IMR-90 (cell line): ENCODE results near the gene CACNB3. TPM values are rescaled to one million over a fixed set of nuclear protein-coding genes. Genes with fewer than 3 reads are reported as not detected.

Experiments
- ATAC-seq: fragments of 200-7000 bp; cut with Tn5 transposase; 2 replicates; pipeline ENCODE4 v1.9.1; 2020; ENCODE audit warnings: low read depth, mild to moderate bottlenecking, moderate library complexity
- BruUV-seq: library from RNA; stranded (reverse); fragments of 400-500 nt; replicated peaks from 2 replicates; lab custom pipeline; 2021; lab: Mats Ljungman, UMichigan
- CTCF ChIA-PET: fragments of 300-600 bp; formaldehyde crosslinking; extraction: SDS; loops from one replicate; lab custom pipeline; 2021; ENCODE audit warnings: antibody characterized with exemption; lab: Yijun Ruan, JAX
- POLR2A ChIA-PET: fragments of 300-600 bp; sonication (Branson Sonifier 250); formaldehyde crosslinking; loops from one replicate; lab custom pipeline; 2022; ENCODE audit warnings: antibody characterized with exemption; ENCODE audit not compliant: unreplicated experiment; lab: Charles Lee
- DNase-seq: peaks from one replicate; pipeline ENCODE4 v3.0.0; 2013
- H2AFZ ChIP-seq: replicated peaks from 2 replicates; pipeline ENCODE3; 2013; ENCODE audit warnings: low read length, mild to moderate bottlenecking; ENCODE audit not compliant: poor library complexity
- H2AK5ac ChIP-seq: 2 replicates; pipeline ENCODE4 v1.6.1; 2013; ENCODE audit warnings: low read depth, low read length, inconsistent platforms
- H2AK9ac ChIP-seq: replicated peaks from 2 replicates; pipeline ENCODE3; 2013; ENCODE audit warnings: mild to moderate bottlenecking, low read depth, low read length, moderate library complexity; ENCODE audit not compliant: poor library complexity
- H2BK120ac ChIP-seq: 2 replicates; pipeline ENCODE4 v1.6.1; 2013; ENCODE audit warnings: low read depth, low read length, inconsistent platforms
- H2BK15ac ChIP-seq: 3 replicates; pipeline ENCODE4 v1.6.1; 2013; ENCODE audit warnings: low read depth, low read length, inconsistent platforms
- H2BK20ac ChIP-seq: 2 replicates; pipeline ENCODE4 v1.6.1; 2013; ENCODE audit warnings: low read depth, mild to moderate bottlenecking, inconsistent platforms, low read length, moderate library complexity
- H2BK5ac ChIP-seq: 2 replicates; pipeline ENCODE4 v1.6.1; 2013; ENCODE audit warnings: mild to moderate bottlenecking, low read depth, low read length, inconsistent platforms; ENCODE audit not compliant: poor library complexity, severe bottlenecking
- H3K14ac ChIP-seq: replicated peaks from 2 replicates; pipeline ENCODE4 v1.6.1; 2013; ENCODE audit warnings: low read depth, low read length, inconsistent platforms
- H3K18ac ChIP-seq: 2 replicates; pipeline ENCODE4 v1.6.1; 2013; ENCODE audit warnings: low read depth, low read length, control low read depth
- H3K23ac ChIP-seq: 2 replicates; pipeline ENCODE4 v1.6.1; 2013; ENCODE audit warnings: low read depth, low read length, inconsistent platforms
- H3K27ac ChIP-seq: 2 replicates; pipeline ENCODE4 v1.5.1; 2013; ENCODE audit warnings: mild to moderate bottlenecking, control low read depth, low read length; ENCODE audit not compliant: insufficient read depth
- H3K27me3 ChIP-seq: 2 replicates; pipeline ENCODE4 v1.6.1; 2013; ENCODE audit warnings: low read length; ENCODE audit not compliant: control insufficient read depth, insufficient read depth
- H3K36me3 ChIP-seq: 2 replicates; pipeline ENCODE4 v1.6.1; 2013; ENCODE audit warnings: low read length, mixed read lengths; ENCODE audit not compliant: control insufficient read depth, insufficient read depth
- H3K4ac ChIP-seq: 2 replicates; pipeline ENCODE4 v1.6.1; 2013; ENCODE audit warnings: low read depth, low read length, inconsistent platforms
- H3K4me1 ChIP-seq: 2 replicates; pipeline ENCODE4 v1.6.1; 2013; ENCODE audit warnings: low read length, mixed read lengths; ENCODE audit not compliant: control insufficient read depth, insufficient read depth
- H3K4me2 ChIP-seq: 2 replicates; pipeline ENCODE4 v1.6.1; 2013; ENCODE audit warnings: low read depth, mild to moderate bottlenecking, control low read depth, low read length, moderate library complexity
- H3K4me3 ChIP-seq: 2 replicates; pipeline ENCODE4 v1.5.1; 2013; ENCODE audit warnings: low read depth, mild to moderate bottlenecking, control low read depth, low read length, moderate library complexity; ENCODE audit not compliant: insufficient read depth
- H3K56ac ChIP-seq: 2 replicates; pipeline ENCODE4 v1.6.1; 2013; ENCODE audit warnings: low read length, inconsistent platforms; ENCODE audit not compliant: insufficient read depth; ENCODE audit errors: extremely low read depth
- H3K79me1 ChIP-seq, 2 experiments: 2 replicates each; pipeline ENCODE4 v1.6.1; 2013; ENCODE audit warnings: low read length in 2 of 2, inconsistent platforms in 1 of 2, low read depth in 1 of 2
- H3K9ac ChIP-seq: 2 replicates; pipeline ENCODE4 v1.6.1; 2013; ENCODE audit warnings: low read depth, low read length, control low read depth
- H3K9me1 ChIP-seq: 2 replicates; pipeline ENCODE4 v1.6.1; 2013; ENCODE audit warnings: low read length, inconsistent platforms; ENCODE audit not compliant: insufficient read depth
- H3K9me3 ChIP-seq: 2 replicates; pipeline ENCODE4 v1.6.1; 2013; ENCODE audit warnings: low read length; ENCODE audit not compliant: control insufficient read depth, insufficient read depth
- H4K20me1 ChIP-seq: 2 replicates; pipeline ENCODE4 v1.6.1; 2013; ENCODE audit warnings: low read length, inconsistent platforms; ENCODE audit not compliant: insufficient read depth
- H4K5ac ChIP-seq: 2 replicates; pipeline ENCODE4 v1.6.1; 2013; ENCODE audit warnings: mild to moderate bottlenecking, low read depth, low read length, control low read depth
- H4K8ac ChIP-seq, 2 experiments: 2 replicates each; pipeline ENCODE4 v1.6.1; 2013; ENCODE audit warnings: low read depth in 2 of 2, low read length in 2 of 2, control low read depth in 1 of 2, inconsistent platforms in 1 of 2
- H4K91ac ChIP-seq: 2 replicates; pipeline ENCODE4 v1.6.1; 2013; ENCODE audit warnings: low read depth, low read length, inconsistent platforms; ENCODE audit not compliant: insufficient read depth
- BHLHE40 ChIP-seq: fragments of 150-350 bp; IDR thresholded peaks from 2 replicates; pipeline ENCODE4 v1.6.1; 2016; ENCODE audit warnings: mild to moderate bottlenecking, low read depth, low read length
- CEBPB ChIP-seq: IDR thresholded peaks from 2 replicates; pipeline ENCODE4 v1.6.1; 2012; ENCODE audit warnings: low read depth, low read length, improper control_type of control experiment
- CHD1 ChIP-seq: IDR thresholded peaks from 2 replicates; pipeline ENCODE4 v1.6.1; 2012; ENCODE audit warnings: low read depth, low read length, improper control_type of control experiment
- CTCF ChIP-seq: conservative IDR thresholded peaks from 2 replicates; pipeline ENCODE4 v1.5.1; 2012; ENCODE audit warnings: mild to moderate bottlenecking, low read depth, low read length, improper control_type of control experiment
- ELK1 ChIP-seq: fragments of 150-350 bp; IDR thresholded peaks from 2 replicates; pipeline ENCODE4 v1.6.1; 2016; ENCODE audit warnings: low read depth, mild to moderate bottlenecking, low read length, moderate library complexity, borderline replicate concordance
- FOS ChIP-seq: fragments of 150-350 bp; IDR thresholded peaks from 2 replicates; pipeline ENCODE4 v1.6.1; 2016; ENCODE audit warnings: low read depth, low read length
- MAFK ChIP-seq: IDR thresholded peaks from 2 replicates; pipeline ENCODE4 v1.6.1; 2012; ENCODE audit warnings: low read depth, low read length, improper control_type of control experiment
- MAZ ChIP-seq: IDR thresholded peaks from 2 replicates; pipeline ENCODE4 v1.6.1; 2012; ENCODE audit warnings: low read depth, mild to moderate bottlenecking, low read length, improper control_type of control experiment, moderate library complexity, borderline replicate concordance
- MXI1 ChIP-seq: IDR thresholded peaks from 2 replicates; pipeline ENCODE4 v1.6.1; 2012; ENCODE audit warnings: low read depth, mild to moderate bottlenecking, low read length, moderate library complexity, borderline replicate concordance
- NFE2L2 ChIP-seq: fragments of 150-350 bp; IDR thresholded peaks from 2 replicates; pipeline ENCODE4 v1.6.1; 2016; ENCODE audit warnings: low read depth, mild to moderate bottlenecking, low read length
- POLR2A ChIP-seq: IDR thresholded peaks from 2 replicates; pipeline ENCODE4 v1.6.1; 2012; ENCODE audit warnings: mild to moderate bottlenecking, low read depth, low read length
- RAD21 ChIP-seq: IDR thresholded peaks from 2 replicates; pipeline ENCODE4 v1.6.1; 2012; ENCODE audit warnings: low read length, improper control_type of control experiment
- RCOR1 ChIP-seq: IDR thresholded peaks from 2 replicates; pipeline ENCODE4 v1.6.1; 2012; ENCODE audit warnings: mild to moderate bottlenecking, low read length, improper control_type of control experiment; ENCODE audit not compliant: insufficient replicate concordance
- RFX5 ChIP-seq: IDR thresholded peaks from 2 replicates; pipeline ENCODE4 v1.8.0; 2012; ENCODE audit warnings: low read depth, mild to moderate bottlenecking, low read length, moderate library complexity
- SMC3 ChIP-seq: fragments of 150-350 bp; IDR thresholded peaks from 2 replicates; pipeline ENCODE4 v1.6.1; 2016; ENCODE audit warnings: low read depth, mild to moderate bottlenecking, antibody characterized with exemption, low read length, moderate library complexity
- USF2 ChIP-seq: fragments of 150-350 bp; IDR thresholded peaks from 2 replicates; pipeline ENCODE4 v1.6.1; 2017; ENCODE audit warnings: mild to moderate bottlenecking, antibody characterized with exemption, low read length, low read depth
- WGBS, 2 experiments: methylation state at CpG; one replicate each; pipeline versions ENCODE4 v1.1.5 to v1.1.7; 2013; ENCODE audit warnings: missing lambda C conversion rate in 2 of 2; ENCODE audit not compliant: insufficient read length in 1 of 2; ENCODE audit errors: extremely low coverage in 2 of 2; 5-methylcytosine and 5-hydroxymethylcytosine counted together
- dilution Hi-C: fragments of 300-500 bp; cut with HindIII; formaldehyde crosslinking; loops from one replicate; pipeline ENCODE4 v1.14.3; 2018; ENCODE audit warnings: low sequenced_read_pairs; ENCODE audit not compliant: unreplicated experiment
- in situ Hi-C: fragments of 300-500 bp; cut with MboI; formaldehyde crosslinking; loops from 3 replicates; pipeline ENCODE4 v1.14.3; 2019; ENCODE audit warnings: low sequenced_read_pairs, inconsistent platforms, mixed read lengths
- intact Hi-C: fragments of 100-400 bp; cut with micrococcal nuclease; formaldehyde crosslinking; loops from 2 replicates; pipeline ENCODE4 v1.10.0; 2022
- polyA plus RNA-seq, 3 experiments: library from polyadenylated mRNA; depleted of rRNA; stranded (reverse); fragments of >200 nt; gene quantifications; 2 replicates each; pipeline ENCODE4 v1.2.3, GENCODE V29; 2012; ENCODE audit warnings: low replicate concordance in 1 of 3
- total RNA-seq: library from RNA; depleted of rRNA; stranded (reverse); fragments of >200 nt; gene quantifications from 2 replicates; pipeline ENCODE4 v1.2.3, GENCODE V29; 2012

The CACNB3 gene
- total and polyA plus RNA-seq, 2 of the 4 experiments (the other 2 are of a cell fraction): 18.1 to 45.1 TPM

- DNase-seq (no peak), ATAC-seq (no peak)
- intact Hi-C loops: no loop called here
- TF ChIP-seq USF2 (no peak), ELK1 (no peak), SMC3 (no peak), BHLHE40 (no peak), FOS (no peak), NFE2L2 (no peak), CHD1 (no peak), RFX5 (no peak), RCOR1 (no peak), MXI1 (no peak), CEBPB (no peak), POLR2A (no peak), CTCF (no peak), MAZ (no peak), MAFK (no peak), RAD21 (no peak)
- Histone ChIP-seq H3K27me3 (no peaks in the 10 kb centered on the region), H2AFZ (no peak overlapping the region), H3K79me1 (peaks cover 23 to 33% of the 10 kb centered on the region in 2 experiments), H4K91ac (no peak overlapping the region), H4K5ac (no peak overlapping the region), H2AK9ac (no peak overlapping the region), H3K9me3 (no peaks in the 10 kb centered on the region), H2BK15ac (no peak overlapping the region), H3K23ac (no peak overlapping the region), H2BK5ac (no peak overlapping the region), H3K4me1 (peaks cover 12% of the 10 kb centered on the region), H2AK5ac (no peak overlapping the region), H4K20me1 (peaks cover 10% of the 10 kb centered on the region), H2BK120ac (no peak overlapping the region), H3K56ac (no peak overlapping the region), H3K4me3 (no peak overlapping the region), H3K27ac (no peak overlapping the region), H3K18ac (no peak overlapping the region), H2BK20ac (no peak overlapping the region), H3K9ac (no peak overlapping the region), H3K9me1 (peaks cover 13% of the 10 kb centered on the region; the same call in 1 of the 2 replicates), H3K4ac (no peak overlapping the region), H3K14ac (no peak overlapping the region), H4K8ac (no peak overlapping the region), H3K4me2 (no peak overlapping the region), H3K36me3 (peaks cover 64% of the 10 kb centered on the region)
- WGBS, 2 experiments: 100% methylated on average over 10 of the region's 29 CpGs; no CpG with 5 or more reads in 1 of the 2 experiments
- CTCF ChIA-PET: no interaction called here
- POLR2A ChIA-PET: no interaction called here
- in situ Hi-C loops: loop anchor here (25.0 kb wide), 1 partner anchor 239 kb away; the partner anchor contains the start of gene OR8S1
- dilution Hi-C loops: no loop called here
- no TSS peak for BruUV-seq
These were observed 42.2 kb upstream of the CACNB3 start for GRCh38 chr12:48775991-48776649.
